ENCODE measurements around the gene PDE8A.

The PDE8A gene

GRCh38 chr15:84985158-84985557 is 3.5 kb downstream of the PDE8A start:
- no peak for TF ChIP-seq CTCF (IDR thresholded peaks at IDR 0.05)

DNA sequence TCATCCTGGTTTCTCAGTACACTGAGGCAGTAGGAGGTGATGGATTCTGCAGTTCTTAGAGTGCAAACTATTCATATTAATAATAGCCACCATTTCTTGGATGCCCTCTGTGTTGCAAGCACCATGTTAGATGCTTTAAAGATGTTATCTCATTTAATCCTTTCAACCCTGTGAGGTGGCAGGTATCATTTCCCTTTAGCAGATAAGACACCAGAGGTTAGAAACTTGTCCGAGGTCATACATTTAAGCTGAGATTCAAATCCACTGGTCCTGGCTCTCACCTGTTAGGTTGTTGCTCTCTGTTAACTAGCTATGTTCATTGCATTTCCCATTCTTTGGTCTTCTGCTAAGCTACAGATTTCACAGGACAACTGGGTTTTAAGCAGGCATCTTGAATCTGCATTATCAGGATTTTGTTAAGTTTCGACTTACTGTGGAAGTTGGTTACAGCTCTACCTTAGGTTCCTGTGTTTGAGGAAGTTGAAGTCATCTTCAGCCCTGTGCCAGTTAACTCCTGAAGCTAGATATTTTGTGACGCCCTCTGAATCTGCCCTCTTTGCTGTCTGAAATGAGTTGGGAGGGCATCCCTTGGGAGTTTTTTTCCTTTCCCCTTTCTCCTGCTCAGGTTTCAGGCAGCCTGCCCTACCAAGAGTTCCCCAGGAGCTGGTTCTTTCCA is 6.4 kb downstream of the PDE8A start:
- TF ChIP-seq CTCF (IDR thresholded peaks at IDR 0.05): no peak

DNA sequence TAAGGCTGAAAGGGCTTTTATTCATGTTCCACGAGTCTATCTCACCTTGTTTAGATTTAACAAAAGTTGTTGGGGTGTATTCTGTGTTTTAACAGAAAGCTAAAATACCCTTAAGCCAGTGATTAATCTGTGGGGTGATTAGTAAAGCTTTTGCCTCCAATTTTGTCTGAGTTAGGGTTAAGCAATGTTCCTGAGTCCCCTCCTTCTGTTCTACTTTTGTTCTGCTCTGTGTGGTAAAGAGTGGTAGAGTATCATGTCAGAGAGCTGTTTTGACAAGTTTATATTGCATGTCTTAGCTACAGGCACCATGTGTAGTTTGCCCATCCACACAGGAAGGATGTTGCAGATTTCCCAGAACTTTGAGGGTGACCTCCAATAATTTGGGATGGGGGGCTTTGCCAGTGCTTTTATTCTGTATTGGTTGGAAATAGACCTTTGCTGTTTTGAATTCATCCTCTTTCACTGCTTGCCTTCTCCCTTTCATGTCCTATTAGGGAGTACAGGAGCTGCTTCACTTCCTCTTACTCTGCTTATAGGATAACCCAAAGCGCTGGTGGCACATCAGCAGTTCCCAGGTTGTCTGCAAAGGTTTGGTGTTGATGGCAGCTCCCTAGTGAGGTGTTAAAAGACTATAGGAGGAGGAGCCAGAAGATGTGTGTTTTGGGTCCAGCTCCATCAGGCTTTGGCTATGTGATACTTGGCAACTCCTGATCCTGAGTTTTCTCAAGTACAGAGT is 7.4 kb downstream of the PDE8A start:
- no peak for TF ChIP-seq CTCF (IDR thresholded peaks at IDR 0.05)

GRCh38 chr15:84990507-84990906 is 8.9 kb downstream of the PDE8A start:
- no peak for TF ChIP-seq CTCF (IDR thresholded peaks at IDR 0.05)

DNA sequence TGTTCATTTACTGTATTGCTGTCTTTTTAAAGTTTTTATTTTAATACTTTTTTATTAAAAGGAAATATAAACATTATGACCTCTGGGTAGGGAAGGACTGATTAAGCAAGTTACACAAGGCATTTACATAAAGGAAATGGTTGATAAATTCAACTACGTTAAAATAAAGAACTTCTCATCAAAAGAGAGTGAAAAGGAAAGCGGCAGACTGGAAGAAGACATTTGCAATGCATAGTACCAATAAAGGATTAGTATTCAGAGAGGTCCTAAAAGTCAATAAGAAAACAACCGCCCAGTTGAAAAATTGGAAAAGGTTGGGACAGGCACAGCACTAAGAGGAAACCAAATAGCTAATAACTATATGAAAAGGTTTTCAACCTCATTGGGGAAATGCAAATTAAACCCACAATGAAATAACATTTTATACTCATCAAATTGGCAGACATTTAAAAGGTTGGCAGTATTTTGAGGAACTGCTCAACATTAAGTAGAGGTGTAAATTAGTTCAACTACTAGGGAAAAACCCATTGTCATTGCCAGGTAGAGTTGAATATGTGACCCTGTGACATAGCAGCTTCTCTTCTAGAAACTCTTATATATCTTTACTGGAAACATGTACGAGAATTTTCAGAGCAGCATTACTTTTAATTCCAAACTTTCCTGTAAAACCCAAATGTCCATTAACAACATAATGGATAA is 9.5 kb downstream of the PDE8A start:
- no peak for TF ChIP-seq CTCF (IDR thresholded peaks at IDR 0.05)

DNA sequence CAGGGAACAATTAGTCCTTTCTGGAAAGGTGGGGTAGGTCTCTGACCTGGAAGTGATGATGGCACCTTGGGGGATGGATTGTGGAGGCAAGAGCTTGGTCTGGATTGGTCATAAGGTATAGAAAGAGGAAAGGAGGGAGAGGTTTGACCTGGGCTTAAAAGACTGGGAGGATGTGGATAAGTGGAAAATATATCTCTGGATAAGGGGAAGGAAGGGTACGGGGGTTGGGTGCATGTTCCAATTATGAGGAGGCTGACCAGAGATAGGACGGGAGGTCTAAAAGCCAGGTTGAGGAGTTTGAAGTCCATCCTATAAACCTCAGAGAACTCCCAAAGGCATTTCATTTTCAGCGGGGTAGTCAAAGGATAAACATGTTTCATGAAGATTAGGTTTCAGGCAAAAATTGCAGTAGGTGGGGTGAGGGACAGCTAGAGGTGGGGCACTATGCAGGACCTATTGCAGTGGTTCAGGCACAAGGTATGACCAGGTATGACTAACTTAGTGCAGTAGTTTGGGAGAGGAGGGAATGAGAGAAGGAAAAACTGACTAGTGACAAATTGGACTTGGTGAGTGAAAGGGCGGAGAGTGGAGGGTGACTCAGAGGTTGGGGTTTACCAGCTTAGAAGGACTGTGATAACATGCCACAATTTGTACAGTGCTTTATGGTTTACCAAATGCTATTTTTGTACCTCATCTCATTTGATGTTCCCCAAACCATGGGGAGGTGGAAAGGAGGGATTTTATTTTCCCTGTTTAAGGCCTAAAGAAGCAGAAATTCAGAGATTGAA is 10.7 kb downstream of the PDE8A start:
- no peak for TF ChIP-seq CTCF (IDR thresholded peaks at IDR 0.05)

- no peak for TF ChIP-seq CTCF (IDR thresholded peaks at IDR 0.05)
Measured at GRCh38 chr15:84996055-84996454, 14.4 kb downstream of the PDE8A start.
